Muscle of leg (tissue), 11 donors: ENCODE results near the gene FTH1. TPM values are rescaled to one million over a fixed set of nuclear protein-coding genes. Genes with fewer than 3 reads are reported as not detected.
"Not testable (repeated sequence)": the region's sequence is repeated elsewhere in the genome, so short reads cannot be mapped to it uniquely, and the experiment has no call there.

ENCODE experiments used
- DNase-seq: peaks from one replicate; pipeline ENCODE4 v3.0.0; 2013
- H3K27ac ChIP-seq: one replicate; pipeline ENCODE4 v1.5.1; 2013; ENCODE audit warnings: mild to moderate bottlenecking, low read length, control low read depth
- H3K27me3 ChIP-seq: one replicate; pipeline ENCODE4 v1.6.1; 2013; ENCODE audit warnings: low read length; ENCODE audit not compliant: control insufficient read depth, insufficient read depth
- H3K36me3 ChIP-seq: one replicate; pipeline ENCODE4 v1.6.1; 2013; ENCODE audit warnings: low read length; ENCODE audit not compliant: control insufficient read depth, insufficient read depth
- H3K4me1 ChIP-seq: one replicate; pipeline ENCODE4 v1.6.1; 2013; ENCODE audit warnings: low read length; ENCODE audit not compliant: control insufficient read depth, insufficient read depth
- H3K4me3 ChIP-seq: one replicate; pipeline ENCODE4 v1.5.1; 2013; ENCODE audit warnings: low read length, control low read depth
- H3K9me3 ChIP-seq: replicated peaks from 2 replicates; pipeline ENCODE4 v1.6.1; 2013; ENCODE audit warnings: low read depth, low read length; ENCODE audit not compliant: control insufficient read depth
- WGBS: methylation state at CpG from one replicate; pipeline ENCODE4 v1.1.5; 2013; ENCODE audit warnings: missing lambda C conversion rate; ENCODE audit not compliant: insufficient coverage; 5-methylcytosine and 5-hydroxymethylcytosine counted together
- polyA plus RNA-seq, 8 donors: library from polyadenylated mRNA; unstranded; fragments of 120-200 nt; gene quantifications; one replicate each; pipeline versions ENCODE4 v1.2.1 to v1.2.3, GENCODE V29; 2013; ENCODE audit warnings: inconsistent platforms in 1 of 8, low replicate concordance in 1 of 8; ENCODE audit not compliant: insufficient read length in 8 of 8, insufficient read depth in 1 of 8
- total RNA-seq: library from RNA; stranded (reverse); fragments of 120-200 nt; gene quantifications from one replicate; pipeline ENCODE4 v1.2.4, GENCODE V29; 2013

FTH1 gene
- total and polyA plus RNA-seq, 9 donors: 445 to 1,613 (median 1,403) TPM

- no peaks in the 10 kb centered on the region for H3K9me3 ChIP-seq
- no peak for DNase-seq
- no peak overlapping the region for H3K4me3 ChIP-seq
- H3K4me1 ChIP-seq: peaks cover 14% of the 10 kb centered on the region
- no peaks in the 10 kb centered on the region for H3K27me3 ChIP-seq
- H3K27ac ChIP-seq: no peak overlapping the region
- no CpG with 5 or more reads among the region's 1 CpG for WGBS
- H3K36me3 ChIP-seq: no peaks in the 10 kb centered on the region
Measured at GRCh38 chr11:62008193-62008592, 40.8 kb upstream of the FTH1 start.

GRCh38 chr11:62004473-62004872 is 37.0 kb upstream of the FTH1 start:
- no CpG with 5 or more reads among the region's 2 CpGs for WGBS
- Histone ChIP-seq H3K4me1 (peaks cover 14% of the 10 kb centered on the region), H3K9me3 (no peaks in the 10 kb centered on the region), H3K4me3 (no peak overlapping the region), H3K27ac (no peak overlapping the region), H3K36me3 (no peaks in the 10 kb centered on the region), H3K27me3 (no peaks in the 10 kb centered on the region)
- peak; percentile 52 for DNase-seq

GRCh38 chr11:62002283-62002682 is 34.8 kb upstream of the FTH1 start:
- DNase-seq, H3K36me3 ChIP-seq, H3K4me3 ChIP-seq, H3K27ac ChIP-seq, H3K9me3 ChIP-seq, H3K27me3 ChIP-seq: not testable (repeated sequence)
- H3K4me1 ChIP-seq: peaks cover 14% of the 10 kb centered on the region
- WGBS: 82% methylated on average over 6 of the region's 8 CpGs

GRCh38 chr11:62001450-62002191 is 34.2 kb upstream of the FTH1 start:
- Histone ChIP-seq H3K27me3 (no peaks in the 10 kb centered on the region), H3K4me3 (no peak overlapping the region), H3K4me1 (peaks cover 14% of the 10 kb centered on the region), H3K27ac (no peak overlapping the region), H3K36me3 (no peaks in the 10 kb centered on the region), H3K9me3 (no peaks in the 10 kb centered on the region)
- peak; percentile 27 for DNase-seq
- WGBS: 15% methylated on average over 4 of the region's 12 CpGs

- Histone ChIP-seq H3K4me1 (peaks cover 13% of the 10 kb centered on the region), H3K4me3 (no peak overlapping the region), H3K9me3 (no peaks in the 10 kb centered on the region), H3K27me3 (no peaks in the 10 kb centered on the region), H3K27ac (no peak overlapping the region), H3K36me3 (no peaks in the 10 kb centered on the region)
- 85% methylated on average over 21 of the region's 23 CpGs for WGBS
- no peak for DNase-seq
Measured at GRCh38 chr11:62000539-62001446, 33.4 kb upstream of the FTH1 start.

- Histone ChIP-seq H3K27ac (no peak overlapping the region), H3K27me3 (no peaks in the 10 kb centered on the region), H3K9me3 (no peaks in the 10 kb centered on the region), H3K36me3 (no peaks in the 10 kb centered on the region), H3K4me1 (no peaks in the 10 kb centered on the region), H3K4me3 (no peak overlapping the region)
- 80% methylated on average over 1 of the region's 7 CpGs for WGBS
- no peak for DNase-seq
Measured at GRCh38 chr11:61999141-61999975, 31.9 kb upstream of the FTH1 start.

GRCh38 chr11:61996933-61997332 is 29.5 kb upstream of the FTH1 start:
- no peak overlapping the region for H3K4me3 ChIP-seq
- H3K27ac ChIP-seq: no peak overlapping the region
- H3K9me3 ChIP-seq: no peaks in the 10 kb centered on the region
- H3K4me1 ChIP-seq: no peaks in the 10 kb centered on the region
- WGBS: no CpG with 5 or more reads among the region's 4 CpGs
- no peak for DNase-seq
- no peaks in the 10 kb centered on the region for H3K27me3 ChIP-seq
- no peaks in the 10 kb centered on the region for H3K36me3 ChIP-seq

GRCh38 chr11:61994981-61995380 is 27.5 kb upstream of the FTH1 start:
- Histone ChIP-seq H3K27me3 (no peaks in the 10 kb centered on the region), H3K27ac (no peak overlapping the region), H3K9me3 (no peaks in the 10 kb centered on the region), H3K4me3 (no peak overlapping the region), H3K4me1 (no peaks in the 10 kb centered on the region), H3K36me3 (no peaks in the 10 kb centered on the region)
- DNase-seq: no peak
- no CpG with 5 or more reads among the region's 3 CpGs for WGBS

- DNase-seq: no peak
Measured at GRCh38 chr11:61985869-61986268, 18.4 kb upstream of the FTH1 start.

GRCh38 chr11:61983419-61983818 is 16.0 kb upstream of the FTH1 start:
- H3K4me1 ChIP-seq: no peaks in the 10 kb centered on the region
- H3K4me3 ChIP-seq: no peak overlapping the region
- no peak for DNase-seq
- no peaks in the 10 kb centered on the region for H3K27me3 ChIP-seq
- WGBS: 100% methylated on average over 1 of the region's 1 CpG
- H3K9me3 ChIP-seq: peaks cover 3% of the 10 kb centered on the region
- no peaks in the 10 kb centered on the region for H3K36me3 ChIP-seq
- H3K27ac ChIP-seq: no peak overlapping the region

More at GRCh38 chr11:61985869-61986268, 18.4 kb upstream of the FTH1 start:
- Histone ChIP-seq H3K4me3 (no peak overlapping the region), H3K9me3 (peaks cover 3% of the 10 kb centered on the region), H3K27me3 (no peaks in the 10 kb centered on the region), H3K27ac (no peak overlapping the region), H3K36me3 (no peaks in the 10 kb centered on the region), H3K4me1 (no peaks in the 10 kb centered on the region)
- 80% methylated on average over 2 of the region's 5 CpGs for WGBS
